Epithelial cell of esophagus (primary cell): ENCODE data around the gene TIA1.
"Not testable (repeated sequence)": the region's sequence is repeated elsewhere in the genome, so short reads cannot be mapped to it uniquely, and the experiment has no call there.

Source experiments
- DNase-seq: peaks from one replicate; pipeline ENCODE4 v3.0.0; 2010; ENCODE audit warnings: low read depth
- H3K4me3 ChIP-seq: 2 replicates; pipeline ENCODE4 v1.5.1; 2011; ENCODE audit warnings: mild to moderate bottlenecking, low read length, control low read depth
- CTCF ChIP-seq: IDR thresholded peaks from 2 replicates; pipeline ENCODE4 v1.5.1; 2011; ENCODE audit warnings: low read depth, mild to moderate bottlenecking, low read length, control low read depth, inconsistent platforms; ENCODE audit not compliant: insufficient read depth; ENCODE audit errors: missing control alignments

TIA1 gene

GRCh38 chr2:70201225-70201768 lies 47.1 kb downstream of the TIA1 start:
- DNase-seq = no peak
- no peak for TF ChIP-seq CTCF

DNA sequence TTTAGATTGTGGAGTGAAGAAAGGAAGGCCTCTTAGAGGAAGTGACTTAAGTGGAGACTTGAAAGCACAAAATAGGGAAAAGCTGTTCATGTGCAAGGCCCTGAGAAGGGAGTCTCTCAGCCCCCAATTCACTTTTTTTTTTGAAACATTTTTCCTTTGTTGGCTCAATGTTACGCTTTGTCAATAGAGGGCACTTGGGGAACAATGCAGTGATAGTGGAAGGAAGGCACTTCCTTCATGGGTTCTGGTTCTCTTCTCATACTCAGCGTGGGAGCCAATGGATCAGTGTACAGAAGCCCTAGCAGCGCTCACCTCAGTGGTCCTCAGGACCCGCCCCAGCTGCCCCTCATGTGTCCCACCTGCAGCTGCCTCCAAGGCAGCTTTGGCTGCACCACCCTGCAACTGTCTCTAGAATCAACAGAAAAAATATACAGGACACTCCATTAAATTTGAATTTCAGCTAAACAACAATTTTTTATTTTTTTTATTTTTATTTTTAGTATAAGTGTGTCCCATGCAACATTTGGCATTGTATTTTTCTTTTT lies 49.0 kb downstream of the TIA1 start:
- no peak overlapping the region for H3K4me3 ChIP-seq
- DNase-seq = no peak
- TF ChIP-seq CTCF = no peak

More at GRCh38 chr2:70201225-70201768, 47.1 kb downstream of the TIA1 start:
- H3K4me3 ChIP-seq = no peak overlapping the region

GRCh38 chr2:70192516-70192915 lies 55.9 kb downstream of the TIA1 start:
- peak; percentile 82 for DNase-seq

DNA sequence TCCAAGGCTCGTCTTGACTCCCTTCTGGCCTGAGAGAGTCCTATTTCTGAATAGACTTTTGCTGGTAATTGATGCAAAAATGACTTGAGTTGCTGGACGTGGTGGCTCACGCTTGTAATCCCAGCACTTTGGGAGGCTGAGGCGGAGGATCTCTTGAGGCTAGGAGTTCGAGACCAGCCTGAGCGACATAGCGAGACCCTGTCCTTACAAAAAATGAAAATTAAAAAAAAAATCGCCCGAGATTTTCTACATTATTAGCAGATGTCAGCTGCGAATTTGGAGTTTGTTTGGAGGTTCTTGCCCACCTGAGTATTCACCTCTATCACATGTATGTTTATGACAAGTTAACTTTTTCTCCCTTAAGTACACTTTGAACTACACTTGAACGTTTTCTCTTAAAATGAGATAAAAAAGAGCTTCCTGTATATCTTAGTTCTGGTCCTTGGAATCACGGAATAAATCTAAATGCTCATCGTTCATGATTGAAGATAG lies 57.1 kb downstream of the TIA1 start:
- DNase-seq = no peak
- no peak for TF ChIP-seq CTCF
- H3K4me3 ChIP-seq = peak overlapping the region; percentile 78

More at GRCh38 chr2:70192516-70192915, 55.9 kb downstream of the TIA1 start:
- H3K4me3 ChIP-seq = no peak overlapping the region
- no peak for TF ChIP-seq CTCF

- H3K4me3 ChIP-seq = peak within 1 kb of the TSS; percentile 78
- no peak for TF ChIP-seq CTCF
These were observed 57.8 kb downstream of the TIA1 start, which contains the start of gene C2orf42 for GRCh38 chr2:70190418-70191243. TSS of gene C2orf42 (minus strand) at chr2:70191019. CDS start at chr2:70181985, 9,034 bp downstream.

DNA sequence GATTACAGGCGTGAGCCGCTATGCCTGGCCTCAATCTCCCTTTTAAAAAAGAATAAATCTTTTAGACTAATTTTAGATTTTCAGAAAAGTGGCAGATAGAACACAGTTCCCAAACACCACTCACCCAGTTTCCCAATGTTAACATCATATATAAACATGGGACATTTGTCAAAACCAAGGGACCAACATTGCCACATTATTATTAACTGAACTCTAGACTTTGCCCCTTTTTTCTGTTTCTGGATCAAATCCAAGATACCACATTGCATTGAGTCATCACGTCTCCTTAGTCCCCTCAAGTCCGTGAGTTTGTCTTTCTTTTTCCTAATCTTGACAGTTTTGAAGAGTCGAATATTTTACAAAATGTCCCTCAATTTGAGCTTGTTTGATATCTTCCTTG lies 60.0 kb downstream of the TIA1 start:
- TF ChIP-seq CTCF = no peak
- no peak for DNase-seq
- H3K4me3 ChIP-seq = no peak overlapping the region

More at GRCh38 chr2:70190418-70191243, 57.8 kb downstream of the TIA1 start, which contains the start of gene C2orf42:
- peak; percentile 98 for DNase-seq

- DNase-seq, H3K4me3 ChIP-seq: not testable (repeated sequence)
These were observed 61.3 kb downstream of the TIA1 start for GRCh38 chr2:70187170-70187569.
